Trophoblast cell (in vitro differentiated cells and primary cell): ENCODE measurements around the gene ASTN2.

Source experiments
- DNase-seq, 2 donors: peaks; one replicate each; pipeline ENCODE4 v3.0.0-alpha.2; 2016
- H2AFZ ChIP-seq: 2 replicates; pipeline ENCODE4 v1.6.1; 2013; ENCODE audit warnings: low read length, moderate library complexity, mild to moderate bottlenecking; ENCODE audit not compliant: insufficient read depth, poor library complexity
- H2AK5ac ChIP-seq: 2 replicates; pipeline ENCODE4 v1.6.1; 2013; ENCODE audit warnings: mild to moderate bottlenecking, low read length
- H2BK120ac ChIP-seq: 2 replicates; pipeline ENCODE4 v1.6.1; 2013; ENCODE audit warnings: low read length, mild to moderate bottlenecking, moderate library complexity; ENCODE audit not compliant: insufficient read depth, poor library complexity
- H2BK12ac ChIP-seq: 2 replicates; pipeline ENCODE4 v1.6.1; 2013; ENCODE audit warnings: mild to moderate bottlenecking, low read length, moderate library complexity
- H2BK5ac ChIP-seq: 2 replicates; pipeline ENCODE4 v1.6.1; 2013; ENCODE audit warnings: low read length, low read depth, moderate library complexity, mild to moderate bottlenecking; ENCODE audit not compliant: poor library complexity
- H3K14ac ChIP-seq: 2 replicates; pipeline ENCODE4 v1.6.1; 2013; ENCODE audit warnings: mild to moderate bottlenecking, low read length
- H3K18ac ChIP-seq: 2 replicates; pipeline ENCODE4 v1.6.1; 2013; ENCODE audit warnings: mild to moderate bottlenecking, low read length
- H3K23ac ChIP-seq: 2 replicates; pipeline ENCODE4 v1.6.1; 2013; ENCODE audit warnings: low read length
- H3K27ac ChIP-seq: 2 replicates; pipeline ENCODE4 v1.5.1; 2013; ENCODE audit warnings: low read depth, mild to moderate bottlenecking, inconsistent platforms, low read length, moderate library complexity
- H3K27me3 ChIP-seq: 2 replicates; pipeline ENCODE4 v1.6.1; 2013; ENCODE audit warnings: inconsistent platforms, mild to moderate bottlenecking, low read length, moderate library complexity; ENCODE audit not compliant: insufficient read depth
- H3K36me3 ChIP-seq, 2 experiments: 1 replicate in 1 of 2; 2 replicates in 1 of 2; pipeline ENCODE4 v1.6.1; 2013; ENCODE audit warnings: low read length in 2 of 2, mild to moderate bottlenecking in 2 of 2, moderate library complexity in 1 of 2; ENCODE audit not compliant: insufficient read depth in 2 of 2, control insufficient read depth in 1 of 2
- H3K4ac ChIP-seq: 2 replicates; pipeline ENCODE4 v1.6.1; 2013; ENCODE audit warnings: low read depth, mild to moderate bottlenecking, low read length, moderate library complexity
- H3K4me1 ChIP-seq, 2 experiments: 1 replicate in 1 of 2; 2 replicates in 1 of 2; pipeline ENCODE4 v1.6.1; 2013; ENCODE audit warnings: low read length in 2 of 2, mild to moderate bottlenecking in 2 of 2, moderate library complexity in 1 of 2; ENCODE audit not compliant: insufficient read depth in 2 of 2, control insufficient read depth in 1 of 2
- H3K4me2 ChIP-seq: 2 replicates; pipeline ENCODE4 v1.6.1; 2013; ENCODE audit warnings: inconsistent platforms, mild to moderate bottlenecking, low read length, moderate library complexity
- H3K4me3 ChIP-seq: 2 replicates; pipeline ENCODE4 v1.5.1; 2013; ENCODE audit warnings: mild to moderate bottlenecking, low read depth, low read length, inconsistent platforms
- H3K79me1 ChIP-seq: one replicate; pipeline ENCODE4 v1.6.1; 2013; ENCODE audit warnings: low read length
- H3K79me2 ChIP-seq: 2 replicates; pipeline ENCODE4 v1.6.1; 2013; ENCODE audit warnings: low read length, mild to moderate bottlenecking; ENCODE audit not compliant: control insufficient read depth, insufficient read depth, poor library complexity
- H3K9ac ChIP-seq: 2 replicates; pipeline ENCODE4 v1.6.1; 2013; ENCODE audit warnings: mild to moderate bottlenecking, low read length
- H3K9me3 ChIP-seq: 2 replicates; pipeline ENCODE4 v1.6.1; 2013; ENCODE audit warnings: low read depth, mild to moderate bottlenecking, control low read depth, inconsistent platforms, low read length; ENCODE audit not compliant: insufficient read depth
- H4K12ac ChIP-seq: 2 replicates; pipeline ENCODE4 v1.6.1; 2013; ENCODE audit warnings: low read depth, mild to moderate bottlenecking, low read length, moderate library complexity
- H4K8ac ChIP-seq: 2 replicates; pipeline ENCODE4 v1.6.1; 2013; ENCODE audit warnings: low read depth, mild to moderate bottlenecking, low read length, moderate library complexity
- H4K91ac ChIP-seq: one replicate; pipeline ENCODE4 v1.6.1; 2013; ENCODE audit warnings: low read depth, mild to moderate bottlenecking, low read length, moderate library complexity
- WGBS: extraction: QIAGEN DNeasy Blood & Tissue Kit; methylation state at CpG from one replicate; pipeline ENCODE4 v1.1.7; 2013; ENCODE audit warnings: missing lambda C conversion rate; ENCODE audit not compliant: insufficient read length, insufficient coverage; ENCODE audit errors: extremely low coverage; 5-methylcytosine and 5-hydroxymethylcytosine counted together

ASTN2 gene

DNA sequence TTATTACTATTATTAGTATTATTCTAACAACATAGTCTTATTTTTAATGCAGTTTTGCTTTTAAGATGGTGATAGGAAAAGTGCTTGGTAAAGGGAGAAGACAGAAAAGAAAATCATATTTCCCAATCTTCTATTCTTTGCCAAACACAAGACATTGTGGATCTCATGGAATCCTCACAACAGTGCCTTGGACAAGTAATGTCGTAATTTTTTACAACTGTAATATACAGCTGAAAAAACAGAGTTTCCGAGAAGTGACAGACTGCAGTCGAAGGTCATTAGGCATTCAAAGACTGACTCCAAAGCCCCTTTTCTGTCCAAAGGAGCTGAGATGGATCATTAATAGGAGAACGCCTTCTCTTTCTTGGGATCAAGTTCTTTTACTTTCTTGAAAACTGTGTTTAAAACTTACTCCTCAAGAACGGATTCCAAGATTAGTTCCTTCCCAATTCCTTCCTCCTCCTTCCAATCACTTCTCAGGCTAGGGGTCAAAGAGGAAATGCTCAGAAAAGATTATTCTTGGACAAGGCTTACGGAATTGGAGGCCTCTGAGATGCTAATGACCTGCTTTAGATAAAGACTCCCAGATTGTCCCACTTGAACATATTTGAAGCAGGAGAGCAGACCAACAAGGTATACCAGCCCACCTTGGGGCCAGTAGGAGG is 752.1 kb downstream of the ASTN2 start:
- H2BK5ac ChIP-seq: no peak overlapping the region
- no peak overlapping the region for H2AK5ac ChIP-seq
- no peaks in the 10 kb centered on the region for H3K4me1 ChIP-seq
- no peak overlapping the region for H3K4ac ChIP-seq
- no peak overlapping the region for H3K18ac ChIP-seq
- H3K9me3 ChIP-seq: no peaks in the 10 kb centered on the region
- no CpG with 5 or more reads among the region's 6 CpGs for WGBS
- no peak overlapping the region for H2BK120ac ChIP-seq
- H4K8ac ChIP-seq: peak overlapping the region; percentile 19
- no peaks in the 10 kb centered on the region for H3K36me3 ChIP-seq
- no peak overlapping the region for H3K14ac ChIP-seq
- no peak overlapping the region for H4K12ac ChIP-seq
- H3K9ac ChIP-seq: no peak overlapping the region
- no peak overlapping the region for H3K4me3 ChIP-seq
- H3K23ac ChIP-seq: no peak overlapping the region
- H3K27ac ChIP-seq: no peak overlapping the region
- H3K27me3 ChIP-seq: no peaks in the 10 kb centered on the region
- no peak overlapping the region for H4K91ac ChIP-seq
- no peak overlapping the region for H2BK12ac ChIP-seq
- no peak overlapping the region for H3K4me2 ChIP-seq
- no peaks in the 10 kb centered on the region for H3K79me2 ChIP-seq
- DNase-seq: no peak
- H3K79me1 ChIP-seq: no peaks in the 10 kb centered on the region
- no peak overlapping the region for H2AFZ ChIP-seq

DNA sequence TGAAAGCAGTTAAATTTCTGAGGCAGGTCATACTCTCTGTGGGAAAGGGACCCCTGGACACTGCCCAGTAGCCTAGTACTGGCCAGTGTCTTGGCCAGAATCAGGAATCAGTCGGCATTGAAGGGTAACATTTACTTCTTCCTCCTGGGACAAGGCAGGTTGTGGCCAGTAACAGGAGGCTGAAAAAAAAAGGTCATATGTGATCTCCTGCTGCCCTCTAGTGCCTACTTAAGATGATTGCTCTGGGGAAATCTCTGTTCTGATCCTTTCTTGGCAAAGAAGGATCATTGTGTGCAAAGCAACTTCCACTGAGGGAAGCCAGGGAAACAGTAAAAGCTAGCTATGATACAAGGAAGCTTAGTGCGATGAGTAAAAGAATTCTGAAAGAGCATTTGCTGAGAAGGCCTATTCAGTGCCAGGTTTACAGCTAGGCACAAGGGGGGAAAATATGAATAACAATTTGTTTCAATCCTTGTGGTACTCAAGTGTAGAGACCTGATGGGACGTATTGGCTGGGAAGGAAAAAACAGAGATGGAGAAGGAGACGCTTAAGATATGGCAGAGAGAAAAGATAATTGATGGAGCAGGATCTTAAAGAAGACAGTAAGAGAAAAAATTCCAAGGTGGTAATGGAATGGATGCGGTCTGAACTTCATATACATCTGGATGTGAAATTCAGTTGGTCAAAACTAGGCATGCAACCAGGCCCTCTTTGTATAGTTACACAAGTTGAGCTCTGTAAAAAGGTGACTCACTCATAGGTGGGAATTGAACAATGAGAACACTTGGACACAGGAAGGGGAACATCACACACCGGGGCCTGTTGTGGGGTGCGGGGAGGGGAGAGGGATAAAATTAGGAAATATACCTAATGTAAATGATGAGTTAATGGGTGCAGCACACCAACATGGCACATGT is 753.6 kb downstream of the ASTN2 start:
- Histone ChIP-seq H2AFZ (no peak overlapping the region), H3K27ac (no peak overlapping the region), H2BK12ac (no peak overlapping the region), H3K36me3 (no peaks in the 10 kb centered on the region), H4K12ac (no peak overlapping the region), H3K79me1 (no peaks in the 10 kb centered on the region), H2AK5ac (no peak overlapping the region), H4K8ac (no peak overlapping the region), H3K18ac (no peak overlapping the region), H3K27me3 (no peaks in the 10 kb centered on the region), H3K4me1 (no peaks in the 10 kb centered on the region), H3K79me2 (no peaks in the 10 kb centered on the region), H3K4me2 (no peak overlapping the region), H2BK5ac (no peak overlapping the region), H4K91ac (no peak overlapping the region), H3K9me3 (no peaks in the 10 kb centered on the region), H3K23ac (no peak overlapping the region), H3K14ac (no peak overlapping the region), H2BK120ac (no peak overlapping the region), H3K4ac (no peak overlapping the region), H3K9ac (no peak overlapping the region), H3K4me3 (no peak overlapping the region)
- WGBS: no CpG with 5 or more reads among the region's 7 CpGs
- peak; percentile 26 to 75 for DNase-seq

GRCh38 chr9:116658265-116658664 is 756.6 kb downstream of the ASTN2 start:
- Histone ChIP-seq H2BK120ac (no peak overlapping the region), H3K4me3 (no peak overlapping the region), H3K14ac (no peak overlapping the region), H2BK5ac (no peak overlapping the region), H4K91ac (peak overlapping the region; percentile 6), H2BK12ac (no peak overlapping the region), H3K36me3 (no peaks in the 10 kb centered on the region), H3K79me1 (no peaks in the 10 kb centered on the region), H2AK5ac (no peak overlapping the region), H3K4me2 (no peak overlapping the region), H2AFZ (no peak overlapping the region), H4K8ac (no peak overlapping the region), H3K9ac (no peak overlapping the region), H3K9me3 (no peaks in the 10 kb centered on the region), H3K27me3 (no peaks in the 10 kb centered on the region), H3K18ac (no peak overlapping the region), H3K27ac (no peak overlapping the region), H3K4ac (no peak overlapping the region), H3K23ac (no peak overlapping the region), H3K4me1 (peaks cover 0 to 3% of the 10 kb centered on the region in 2 experiments), H4K12ac (no peak overlapping the region), H3K79me2 (no peaks in the 10 kb centered on the region)
- WGBS: no CpG with 5 or more reads among the region's 2 CpGs
- no peak for DNase-seq

DNA sequence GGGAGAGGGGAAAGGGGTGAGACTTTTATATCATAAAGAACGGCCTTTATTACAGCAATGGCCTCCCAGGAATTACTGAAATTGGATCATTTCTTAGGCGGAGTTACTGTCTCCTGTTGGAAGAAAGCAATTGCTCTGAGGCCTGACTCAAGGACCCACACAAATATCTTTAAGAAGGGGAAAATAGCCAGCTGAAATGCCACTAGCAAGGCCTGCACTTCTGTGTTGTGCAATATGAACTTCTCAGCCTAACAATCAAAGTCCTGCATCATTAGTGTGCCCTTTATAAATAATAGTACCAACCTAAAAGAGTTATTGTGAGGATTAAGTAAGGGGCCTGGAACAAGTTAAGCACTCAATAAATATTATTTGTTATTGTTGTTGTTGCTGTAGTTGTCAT is 757.9 kb downstream of the ASTN2 start:
- Histone ChIP-seq H3K79me1 (no peaks in the 10 kb centered on the region), H2BK12ac (no peak overlapping the region), H3K18ac (no peak overlapping the region), H4K91ac (no peak overlapping the region), H2AK5ac (no peak overlapping the region), H2BK5ac (no peak overlapping the region), H3K27me3 (no peaks in the 10 kb centered on the region), H4K12ac (no peak overlapping the region), H3K4ac (no peak overlapping the region), H3K27ac (no peak overlapping the region), H4K8ac (no peak overlapping the region), H3K4me2 (no peak overlapping the region), H3K23ac (no peak overlapping the region), H3K14ac (no peak overlapping the region), H3K9me3 (no peaks in the 10 kb centered on the region), H3K79me2 (no peaks in the 10 kb centered on the region), H3K4me3 (no peak overlapping the region), H3K9ac (no peak overlapping the region), H2AFZ (no peak overlapping the region), H3K36me3 (no peaks in the 10 kb centered on the region), H3K4me1 (peaks cover 0 to 3% of the 10 kb centered on the region in 2 experiments), H2BK120ac (no peak overlapping the region)
- DNase-seq: no peak
- no CpG with 5 or more reads among the region's 2 CpGs for WGBS
